Activated B cell treated with CpG ODN at 0.5 μM for 24 hours (primary cell): ENCODE measurements around the gene RFX4. TPM values are rescaled to one million over a fixed set of nuclear protein-coding genes. Genes with fewer than 3 reads are reported as not detected.

Experiments
- ATAC-seq: fragments of 200-7000 bp; cut with Tn5 transposase; one replicate; pipeline ENCODE4 v1.10.0; 2021; ENCODE audit warnings: low read depth, mild to moderate bottlenecking, moderate library complexity
- CTCF ChIA-PET: fragments of 350-600 bp; sonication (Branson Sonifier 250); formaldehyde crosslinking; loops from one replicate; lab custom pipeline; 2021; ENCODE audit warnings: antibody characterized with exemption; lab: Charles Lee
- POLR2A ChIA-PET: fragments of 350-600 bp; sonication (Branson Sonifier 250); formaldehyde crosslinking; loops from one replicate; lab custom pipeline; 2021; ENCODE audit warnings: antibody characterized with exemption; lab: Charles Lee
- DNase-seq: peaks from one replicate; pipeline ENCODE4 v3.0.0; 2022
- H3K27ac Mint-ChIP-seq: one replicate; pipeline ENCODE4 v1.8.0; 2020; ENCODE audit warnings: mixed read lengths
- H3K27me3 Mint-ChIP-seq: one replicate; pipeline ENCODE4 v1.8.0; 2021; ENCODE audit warnings: mixed read lengths
- H3K36me3 Mint-ChIP-seq: one replicate; pipeline ENCODE4 v1.8.0; 2021; ENCODE audit warnings: low read depth, mixed read lengths
- H3K4me1 Mint-ChIP-seq: one replicate; pipeline ENCODE4 v1.8.0; 2021; ENCODE audit warnings: mixed read lengths
- H3K4me3 Mint-ChIP-seq: one replicate; pipeline ENCODE4 v1.8.0; 2020; ENCODE audit warnings: mild to moderate bottlenecking, mixed read lengths
- H3K9me3 Mint-ChIP-seq: one replicate; pipeline ENCODE4 v1.8.0; 2020; ENCODE audit warnings: mixed read lengths
- intact Hi-C: fragments of 100-400 bp; cut with micrococcal nuclease; formaldehyde crosslinking; loops from one replicate; pipeline ENCODE4 v1.15.1; 2024
- total RNA-seq: library from RNA; stranded (reverse); gene quantifications from 2 replicates; pipeline ENCODE4 v1.2.3, GENCODE V29; 2022
- TF ChIP-seq, protein P1 (sequence below): fragments of 200-600 bp; IDR thresholded peaks from one replicate; pipeline ENCODE4 v1.8.0; 2022; ENCODE audit warnings: antibody characterized with exemption, mild to moderate bottlenecking

RFX4 gene
- total RNA-seq, 1 donor from 2014 or later = not detected

DNA sequence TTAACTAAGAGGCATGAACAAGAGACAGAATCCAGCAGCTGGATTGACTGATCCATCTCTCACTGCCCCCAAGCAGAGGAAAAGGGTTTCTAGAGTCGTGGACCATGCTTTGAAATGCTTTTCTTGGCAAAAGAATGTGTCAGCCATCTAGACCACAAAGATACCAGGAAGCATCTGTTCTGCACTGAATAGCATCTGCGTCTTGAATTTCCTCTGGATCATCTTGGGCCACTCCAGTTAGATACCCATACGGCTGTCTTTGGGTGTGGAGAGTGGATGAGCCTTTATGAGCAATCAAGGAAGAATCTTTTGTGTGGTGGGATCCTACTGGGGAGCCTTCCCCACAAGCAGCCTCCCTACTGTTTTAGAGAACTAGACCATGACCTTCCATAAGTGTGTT lies 16.0 kb upstream of the RFX4 start:
- intact Hi-C loops = no loop called here
- ChIA-PET CTCF (no interaction called here), POLR2A (no interaction called here)
- H3K27ac Mint-ChIP-seq = no peak overlapping the region
- TF ChIP-seq, protein P1, sequence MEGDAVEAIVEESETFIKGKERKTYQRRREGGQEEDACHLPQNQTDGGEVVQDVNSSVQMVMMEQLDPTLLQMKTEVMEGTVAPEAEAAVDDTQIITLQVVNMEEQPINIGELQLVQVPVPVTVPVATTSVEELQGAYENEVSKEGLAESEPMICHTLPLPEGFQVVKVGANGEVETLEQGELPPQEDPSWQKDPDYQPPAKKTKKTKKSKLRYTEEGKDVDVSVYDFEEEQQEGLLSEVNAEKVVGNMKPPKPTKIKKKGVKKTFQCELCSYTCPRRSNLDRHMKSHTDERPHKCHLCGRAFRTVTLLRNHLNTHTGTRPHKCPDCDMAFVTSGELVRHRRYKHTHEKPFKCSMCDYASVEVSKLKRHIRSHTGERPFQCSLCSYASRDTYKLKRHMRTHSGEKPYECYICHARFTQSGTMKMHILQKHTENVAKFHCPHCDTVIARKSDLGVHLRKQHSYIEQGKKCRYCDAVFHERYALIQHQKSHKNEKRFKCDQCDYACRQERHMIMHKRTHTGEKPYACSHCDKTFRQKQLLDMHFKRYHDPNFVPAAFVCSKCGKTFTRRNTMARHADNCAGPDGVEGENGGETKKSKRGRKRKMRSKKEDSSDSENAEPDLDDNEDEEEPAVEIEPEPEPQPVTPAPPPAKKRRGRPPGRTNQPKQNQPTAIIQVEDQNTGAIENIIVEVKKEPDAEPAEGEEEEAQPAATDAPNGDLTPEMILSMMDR = no peak
- DNase-seq (no peak), ATAC-seq (no peak)
- peaks cover 28% of the 10 kb centered on the region for H3K27me3 Mint-ChIP-seq
- H3K4me3 Mint-ChIP-seq = no peak overlapping the region
- H3K4me1 Mint-ChIP-seq = no peaks in the 10 kb centered on the region
- no peaks in the 10 kb centered on the region for H3K36me3 Mint-ChIP-seq
- peaks cover under 1% of the 10 kb centered on the region for H3K9me3 Mint-ChIP-seq

DNA sequence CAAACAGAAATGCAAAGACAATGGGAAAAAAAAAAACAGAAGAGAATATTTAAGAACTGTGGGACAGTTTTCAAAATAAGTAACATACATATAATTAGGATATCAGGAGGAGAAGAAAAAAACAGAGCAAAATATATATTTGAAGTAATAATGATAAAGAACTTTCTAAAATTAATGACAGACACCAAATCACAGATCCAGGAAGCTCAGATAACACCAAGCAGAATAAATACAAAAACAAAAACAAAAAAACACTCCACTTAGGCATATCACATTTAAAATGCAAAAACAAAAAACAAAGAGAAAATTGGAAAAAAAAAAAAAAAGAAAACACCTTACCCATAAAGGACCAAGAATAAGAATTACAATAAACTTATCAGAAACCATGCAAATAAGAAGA lies 9.6 kb upstream of the RFX4 start:
- CTCF ChIA-PET = no interaction called here
- Mint-ChIP-seq H3K4me1 (no peaks in the 10 kb centered on the region), H3K4me3 (no peak overlapping the region), H3K27me3 (peaks cover 30% of the 10 kb centered on the region), H3K27ac (no peak overlapping the region), H3K36me3 (no peaks in the 10 kb centered on the region), H3K9me3 (no peaks in the 10 kb centered on the region)
- ATAC-seq = no peak
- POLR2A ChIA-PET = no interaction called here
- no peak for DNase-seq
- TF ChIP-seq, protein P1 = no peak
- intact Hi-C loops = no loop called here

DNA sequence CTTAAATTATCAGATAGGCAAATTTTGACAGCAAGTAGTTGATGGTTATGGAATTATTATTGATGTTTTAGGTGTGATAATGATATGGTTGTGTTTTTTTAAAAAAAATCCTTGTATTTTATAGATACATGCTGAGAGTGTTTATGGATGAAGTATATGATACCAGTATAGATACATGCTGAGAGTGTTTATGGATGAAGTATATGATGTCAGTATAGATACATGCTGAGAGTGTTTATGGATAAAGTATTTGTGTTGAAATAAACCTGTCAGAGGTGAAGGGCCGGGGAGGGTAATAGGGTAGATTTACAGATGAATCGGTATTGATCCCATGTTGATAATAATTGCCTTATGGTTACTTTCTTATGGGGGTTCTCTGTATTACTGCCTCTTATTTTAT lies 6.0 kb upstream of the RFX4 start:
- Mint-ChIP-seq H3K36me3 (no peaks in the 10 kb centered on the region), H3K4me3 (no peak overlapping the region), H3K27ac (no peak overlapping the region), H3K9me3 (no peaks in the 10 kb centered on the region), H3K27me3 (peaks cover 48% of the 10 kb centered on the region), H3K4me1 (no peaks in the 10 kb centered on the region)
- TF ChIP-seq, protein P1 = no peak
- intact Hi-C loops = no loop called here
- DNase-seq = no peak
- POLR2A ChIA-PET = no interaction called here
- CTCF ChIA-PET = no interaction called here
- ATAC-seq = no peak

DNA sequence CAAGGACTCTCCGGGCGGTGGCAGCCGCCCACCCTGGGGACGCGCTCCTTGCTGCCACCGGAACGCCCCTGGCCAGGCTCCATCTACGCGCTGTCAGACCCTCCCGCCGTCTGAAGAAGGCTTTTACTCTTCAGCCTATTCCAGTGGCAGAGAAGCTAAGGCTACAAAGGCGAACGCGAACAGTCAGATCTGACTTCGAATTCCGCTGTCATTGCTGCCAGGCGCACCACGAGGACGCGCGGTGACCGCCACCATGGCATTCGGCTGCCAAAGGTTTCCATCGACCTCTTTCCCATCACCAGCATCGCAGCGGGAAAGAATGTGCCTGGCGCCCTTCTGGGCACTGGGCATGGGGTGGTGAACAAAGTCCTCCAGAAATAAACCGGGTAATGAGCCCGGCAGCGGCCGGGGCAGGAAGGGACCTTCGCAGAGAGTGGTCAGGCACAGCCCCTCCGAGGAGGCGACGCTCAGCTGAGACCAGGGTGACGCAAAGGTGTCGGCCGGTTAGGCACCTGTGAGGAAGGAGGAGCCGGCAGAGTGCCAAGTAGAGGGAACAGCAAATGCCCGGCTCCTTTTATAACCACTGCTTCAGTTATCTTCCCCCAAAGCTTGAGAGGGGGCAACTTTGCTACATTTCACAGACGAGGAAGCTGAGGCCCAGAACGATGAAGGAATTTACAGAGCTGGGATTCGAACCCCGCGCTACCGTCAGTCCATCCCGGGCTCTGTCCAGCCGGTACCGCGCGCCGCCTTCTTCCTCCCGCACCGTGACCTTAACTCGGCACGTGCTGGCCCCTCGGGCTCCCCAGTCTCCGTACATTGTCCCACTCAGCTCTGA lies 1.9 kb upstream of the RFX4 start:
- TF ChIP-seq, protein P1 = no peak
- no peaks in the 10 kb centered on the region for H3K36me3 Mint-ChIP-seq
- no peak for DNase-seq
- H3K27me3 Mint-ChIP-seq = peaks cover 74% of the 10 kb centered on the region
- H3K27ac Mint-ChIP-seq = no peak overlapping the region
- H3K4me3 Mint-ChIP-seq = no peak overlapping the region
- no peaks in the 10 kb centered on the region for H3K9me3 Mint-ChIP-seq
- ChIA-PET POLR2A (no interaction called here), CTCF (no interaction called here)
- intact Hi-C loops = loop anchor here (10.0 kb wide), 1 partner anchor 334 kb away; no protein-coding TSS in a partner anchor
- ATAC-seq = no peak
- peaks cover 17% of the 10 kb centered on the region for H3K4me1 Mint-ChIP-seq

DNA sequence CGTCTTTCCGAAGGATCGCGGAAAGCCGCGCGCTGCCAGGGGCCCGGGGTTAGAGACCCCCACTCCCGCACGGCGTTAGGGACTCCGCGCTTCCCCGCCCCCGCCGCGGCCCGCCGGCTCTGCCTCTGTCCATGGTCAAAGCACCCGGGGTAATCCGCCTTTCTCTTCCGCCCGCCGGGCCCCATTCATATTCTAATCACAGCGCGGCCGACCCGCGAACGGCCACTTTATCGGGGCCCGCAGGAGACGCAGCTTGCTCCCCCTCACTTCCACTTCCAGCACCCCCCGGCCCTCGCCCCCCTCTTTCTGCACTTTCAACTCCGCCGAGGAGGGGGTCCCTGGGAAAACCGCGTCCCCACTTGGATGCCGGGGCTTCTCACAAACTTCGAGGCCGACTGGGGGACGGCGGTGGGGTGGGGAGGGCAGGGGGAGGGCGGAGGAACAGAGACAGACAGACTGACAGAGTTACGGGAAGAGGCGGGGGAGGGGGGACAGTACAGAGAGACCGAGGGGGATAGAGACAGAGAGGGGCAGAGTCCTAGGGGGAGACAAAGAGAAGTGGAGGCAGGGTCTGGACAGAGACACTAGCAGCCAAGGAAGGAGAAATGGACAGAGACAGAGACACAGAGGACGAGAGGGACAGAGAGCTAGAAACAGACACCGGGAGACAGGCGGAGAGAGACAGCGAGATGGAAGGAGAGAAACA lies 1.1 kb upstream of the RFX4 start:
- TF ChIP-seq, protein P1 = no peak
- DNase-seq (no peak), ATAC-seq (no peak)
- Mint-ChIP-seq H3K27ac (no peak overlapping the region), H3K9me3 (no peaks in the 10 kb centered on the region), H3K27me3 (peaks cover 75% of the 10 kb centered on the region), H3K4me3 (no peak overlapping the region), H3K4me1 (peaks cover 17% of the 10 kb centered on the region), H3K36me3 (no peaks in the 10 kb centered on the region)
- intact Hi-C loops = loop anchor here (10.0 kb wide), 1 partner anchor 333 kb away; no protein-coding TSS in a partner anchor
- CTCF ChIA-PET = no interaction called here
- POLR2A ChIA-PET = no interaction called here
